A549 (cell line): ENCODE data around the gene SNX19. TPM values are rescaled to one million over a fixed set of nuclear protein-coding genes. Genes with fewer than 3 reads are reported as not detected.

Experiments
- ATAC-seq, 2 experiments: fragments of 200-7000 bp in 1 of 2; fragments of >200 bp in 1 of 2; cut with Nextera tagmentation in 1 of 2; cut with Tn5 transposase in 1 of 2; 3 replicates each; pipeline versions ENCODE4 v1.8.0 to v1.9.1; 2018 to 2020; ENCODE audit warnings: mild to moderate bottlenecking in 1 of 2, moderate library complexity in 1 of 2
- CTCF ChIA-PET: fragments of 300-600 bp; sonication (Branson Sonifier 250); formaldehyde crosslinking; extraction: SDS; loops from one replicate; lab custom pipeline; 2021; ENCODE audit warnings: antibody characterized with exemption, inconsistent platforms; lab: Yijun Ruan, JAX
- POLR2A ChIA-PET: fragments of 350-600 bp; formaldehyde crosslinking; extraction: SDS; loops from one replicate; lab custom pipeline; 2021; ENCODE audit warnings: antibody characterized with exemption, inconsistent platforms; lab: Yijun Ruan, JAX
- DNase-seq, 2 experiments: peaks; one replicate each; pipeline versions ENCODE4 v3.0.0 to v3.0.0-alpha.2; 2011 to 2016; ENCODE audit warnings: low read depth in 1 of 2, low spot score in 1 of 2
- FAIRE-seq: peaks from 2 replicates; lab custom pipeline; 2011; peaks lifted over from hg19 to GRCh38; lab: Jason Lieb, UNC
- H3K27ac ChIP-seq, 2 experiments: fragments of >200 bp; sonication (Bioruptor Twin); formaldehyde crosslinking; 3 replicates each; pipeline ENCODE4 v1.5.1; 2016 to 2017
- H3K4me1 ChIP-seq: fragments of >200 bp; sonication (Bioruptor Twin); formaldehyde crosslinking; 3 replicates; pipeline ENCODE4 v1.6.1; 2016
- H3K4me2 ChIP-seq: fragments of >200 bp; sonication (Bioruptor Twin); formaldehyde crosslinking; 3 replicates; pipeline ENCODE4 v1.6.1; 2016
- H3K4me3 ChIP-seq: fragments of >200 bp; sonication (Bioruptor Twin); formaldehyde crosslinking; 3 replicates; pipeline ENCODE4 v1.5.1; 2016
- H3K9me3 ChIP-seq: fragments of >200 bp; sonication (Bioruptor Twin); formaldehyde crosslinking; 3 replicates; pipeline ENCODE4 v1.6.1; 2016
- CBX2 ChIP-seq: fragments of 200-600 bp; sonication (generic); IDR thresholded peaks from 2 replicates; pipeline ENCODE4 v1.6.1; 2016; ENCODE audit warnings: low read depth, mild to moderate bottlenecking, borderline replicate concordance
- CHD2 ChIP-seq: fragments of 150-350 bp; IDR thresholded peaks from 2 replicates; pipeline ENCODE4 v1.6.1; 2014; ENCODE audit warnings: low read length; ENCODE audit not compliant: partially characterized antibody
- EHF ChIP-seq: fragments of 250-450 bp; sonication (Bioruptor Pico); IDR thresholded peaks from 2 replicates; pipeline ENCODE4 v1.5.0; 2020; ENCODE audit warnings: mild to moderate bottlenecking
- EP300 ChIP-seq, 2 experiments: fragments of >200 bp; sonication (Bioruptor Twin); formaldehyde crosslinking; IDR thresholded peaks; 2 replicates in 1 of 2; 3 replicates in 1 of 2; pipeline ENCODE4 v1.6.1; 2016 to 2017
- FOSB ChIP-seq: fragments of 250-450 bp; sonication (Bioruptor Pico); IDR thresholded peaks from 2 replicates; pipeline ENCODE4 v1.5.0; 2020; ENCODE audit warnings: mild to moderate bottlenecking, moderate library complexity
- FOSL2 ChIP-seq, 2 experiments: fragments of 450-650 bp in 1 of 2; fragments of >200 bp in 1 of 2; sonication (Bioruptor Twin) in 1 of 2; formaldehyde crosslinking; IDR thresholded peaks; 2 replicates each; pipeline versions ENCODE4 v1.5.0 to v1.6.1; 2016 to 2020; ENCODE audit warnings: mild to moderate bottlenecking in 1 of 2, moderate library complexity in 1 of 2
- FOXS1 ChIP-seq: fragments of 250-450 bp; sonication (Bioruptor Pico); IDR thresholded peaks from 2 replicates; pipeline ENCODE4 v1.5.0; 2020; ENCODE audit warnings: mild to moderate bottlenecking, moderate library complexity
- HDAC2 ChIP-seq: fragments of 200-600 bp; sonication (generic); IDR thresholded peaks from 2 replicates; pipeline ENCODE4 v1.6.1; 2016
- HEYL ChIP-seq: fragments of 250-450 bp; sonication (Bioruptor Pico); IDR thresholded peaks from 2 replicates; pipeline ENCODE4 v1.8.0; 2021; ENCODE audit warnings: mild to moderate bottlenecking, moderate library complexity
- HOXB13 ChIP-seq: fragments of 250-450 bp; sonication (Bioruptor Pico); IDR thresholded peaks from 2 replicates; pipeline ENCODE4 v1.5.0; 2020; ENCODE audit warnings: low read depth, mild to moderate bottlenecking, moderate library complexity
- HOXB5 ChIP-seq: fragments of 250-450 bp; sonication (Bioruptor Pico); IDR thresholded peaks from 2 replicates; pipeline ENCODE4 v1.5.0; 2020; ENCODE audit warnings: mild to moderate bottlenecking, moderate library complexity
- JUN ChIP-seq, 2 experiments: fragments of >200 bp; sonication (Bioruptor Twin); formaldehyde crosslinking; IDR thresholded peaks; 2 replicates in 1 of 2; 3 replicates in 1 of 2; pipeline ENCODE4 v1.6.1; 2016 to 2017
- KDM1A ChIP-seq: fragments of 200-600 bp; sonication (generic); IDR thresholded peaks from 2 replicates; pipeline ENCODE4 v1.6.1; 2016; ENCODE audit warnings: low read depth, mild to moderate bottlenecking
- KDM5A ChIP-seq: fragments of 200-600 bp; sonication (generic); IDR thresholded peaks from 2 replicates; pipeline ENCODE4 v1.6.1; 2016; ENCODE audit warnings: antibody characterized with exemption, mild to moderate bottlenecking
- NR3C1 ChIP-seq: fragments of >200 bp; sonication (Bioruptor Twin); formaldehyde crosslinking; IDR thresholded peaks from 3 replicates; pipeline ENCODE4 v1.6.1; 2017
- PBX3 ChIP-seq: IDR thresholded peaks from 2 replicates; pipeline ENCODE4 v1.6.1; 2012
- POLR2A ChIP-seq: IDR thresholded peaks from 2 replicates; pipeline ENCODE4 v1.6.1; 2012; ENCODE audit warnings: mild to moderate bottlenecking, low read length
- RAD21 ChIP-seq, 2 experiments: fragments of >200 bp in 1 of 2; sonication (Bioruptor Twin) in 1 of 2; formaldehyde crosslinking in 1 of 2; IDR thresholded peaks in 1 of 2; conservative IDR thresholded peaks in 1 of 2; 2 replicates in 1 of 2; 3 replicates in 1 of 2; pipeline ENCODE4 v1.6.1; 2012 to 2018; ENCODE audit warnings: inconsistent platforms in 1 of 2
- RCOR1 ChIP-seq: fragments of 150-350 bp; IDR thresholded peaks from 2 replicates; pipeline ENCODE4 v1.6.1; 2014; ENCODE audit warnings: antibody characterized with exemption, low read length, low read depth
- REST ChIP-seq: fragments of 200-600 bp; sonication (generic); IDR thresholded peaks from 2 replicates; pipeline ENCODE4 v1.6.1; 2016; ENCODE audit warnings: antibody characterized with exemption, mild to moderate bottlenecking, moderate library complexity
- SMC3 ChIP-seq: fragments of >200 bp; sonication (Bioruptor Twin); formaldehyde crosslinking; IDR thresholded peaks from 3 replicates; pipeline ENCODE4 v1.6.1; 2018; ENCODE audit warnings: inconsistent platforms
- TFCP2L1 ChIP-seq: fragments of 250-450 bp; sonication (Bioruptor Pico); IDR thresholded peaks from 2 replicates; pipeline ENCODE4 v1.5.0; 2021; ENCODE audit warnings: mild to moderate bottlenecking
- USF2 ChIP-seq: fragments of 450-650 bp; IDR thresholded peaks from 2 replicates; pipeline ENCODE4 v1.6.1; 2014; ENCODE audit warnings: antibody characterized with exemption
- ZNF302 ChIP-seq: fragments of 250-450 bp; sonication (Bioruptor Pico); IDR thresholded peaks from 2 replicates; pipeline ENCODE4 v1.9.0; 2021; ENCODE audit warnings: inconsistent platforms, mild to moderate bottlenecking, moderate library complexity
- polyA plus RNA-seq, 4 experiments: library from polyadenylated mRNA; depleted of rRNA in 3 of 4; stranded (reverse); fragments of >200 nt; fragmentation: RNase III in 1 of 4; extraction: RNeasy Plus Mini Kit Qiagen cat#74134 plus additional on column Dnase treatment in 1 of 4; gene quantifications; 2 replicates in 3 of 4; 3 replicates in 1 of 4; pipeline ENCODE4 v1.2.3, GENCODE V29; 2011 to 2017

SNX19 gene
- polyA plus RNA-seq, 2 of the 4 experiments (the other 2 are of a cell fraction): 13.4 to 26.7 TPM

- Histone ChIP-seq H3K9me3 (0 out of 3 replicates have a peak, but pooled peaks cover 8% of the 10 kb centered on the region), H3K4me3 (no peak overlapping the region), H3K4me2 (no peak overlapping the region), H3K4me1 (no peaks in the 10 kb centered on the region), H3K27ac (no peak overlapping the region)
- CTCF ChIA-PET: interaction anchor here (1.0 to 4.9 kb wide), 3 partner anchors 8 to 402 kb away, joined by 6 to 34 read pairs (median 22); no protein-coding TSS in a partner anchor
- no peak for TF ChIP-seq HOXB5
- no peak for TF ChIP-seq HDAC2
- no peak for TF ChIP-seq EHF (CRISPR knock-in tag)
- TF ChIP-seq POLR2A: no peak
- no peak for TF ChIP-seq JUN (IDR thresholded peaks at IDR 0.05)
- TF ChIP-seq PBX3: no peak
- no peak for TF ChIP-seq REST
- no peak for TF ChIP-seq TFCP2L1
- TF ChIP-seq CBX2: no peak
- no peak for TF ChIP-seq KDM1A
- TF ChIP-seq USF2: no peak
- TF ChIP-seq HEYL (CRISPR knock-in tag): no peak
- no peak for TF ChIP-seq NR3C1
- no peak for TF ChIP-seq SMC3
- ATAC-seq (no peak), FAIRE-seq (no peak), DNase-seq (no peak)
- POLR2A ChIA-PET: no interaction called here
These were observed 79.1 kb downstream of the SNX19 start for GRCh38 chr11:130837194-130837593.

DNA sequence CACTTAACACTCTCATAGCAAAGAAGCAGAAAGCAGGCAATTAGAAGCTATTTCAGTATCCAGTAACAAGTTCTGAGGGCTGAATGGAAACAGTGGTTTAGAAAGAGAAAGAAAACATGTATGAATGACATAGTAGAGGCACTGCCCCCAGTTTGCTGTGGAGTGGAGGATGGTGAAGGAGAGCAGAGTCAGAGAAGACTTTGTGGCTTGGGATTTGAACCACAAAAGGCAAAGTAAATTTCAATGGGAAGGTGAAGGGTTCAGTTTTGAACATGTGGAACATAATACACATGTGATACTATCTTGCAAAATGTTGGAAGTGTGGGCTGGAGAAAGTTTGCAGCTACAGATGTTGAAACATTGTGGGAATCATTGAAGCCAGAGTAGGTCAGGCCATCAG is 81.4 kb downstream of the SNX19 start:
- Histone ChIP-seq H3K4me2 (no peak overlapping the region), H3K4me3 (no peak overlapping the region), H3K27ac (no peak overlapping the region), H3K9me3 (0 out of 3 replicates have a peak, but pooled peaks cover 8% of the 10 kb centered on the region)
- FAIRE-seq: no peak
- CTCF ChIA-PET: no interaction called here
- no peak for ATAC-seq
- TF ChIP-seq HOXB13 (CRISPR knock-in tag): no peak
- TF ChIP-seq CHD2: no peak
- TF ChIP-seq RAD21 (conservative IDR thresholded peaks at IDR 0.05 in 1 of 2, IDR thresholded peaks at IDR 0.05 in 1 of 2): no peak
- TF ChIP-seq KDM5A: no peak
- TF ChIP-seq ZNF302 (CRISPR knock-in tag): no peak
- TF ChIP-seq NR3C1: no peak
- no peak for TF ChIP-seq FOSB (CRISPR knock-in tag)
- TF ChIP-seq FOSL2 (IDR thresholded peaks at IDR 0.05): no peak
- TF ChIP-seq FOSL2 (CRISPR knock-in tag; IDR thresholded peaks at IDR 0.05): no peak
- TF ChIP-seq RCOR1: no peak
- TF ChIP-seq EP300 (IDR thresholded peaks at IDR 0.05): no peak
- TF ChIP-seq FOXS1 (CRISPR knock-in tag): no peak
- TF ChIP-seq, all 56 proteins: peak for 0
- DNase-seq: no peak
- POLR2A ChIA-PET: no interaction called here
- H3K4me1 ChIP-seq: no peaks in the 10 kb centered on the region
